B cell (primary cell): ENCODE results near the gene TCF12. TPM values are rescaled to one million over a fixed set of nuclear protein-coding genes. Genes with fewer than 3 reads are reported as not detected.

Experiments used
- ATAC-seq: fragments of 200-7000 bp; cut with Tn5 transposase; one replicate; pipeline ENCODE4 v1.10.0; 2021; ENCODE audit warnings: low read depth, mild to moderate bottlenecking, moderate number of reproducible peaks, moderate library complexity
- CTCF ChIA-PET: fragments of 350-600 bp; sonication (Branson Sonifier 250); formaldehyde crosslinking; loops from one replicate; lab custom pipeline; 2021; ENCODE audit warnings: antibody characterized with exemption, inconsistent platforms; lab: Charles Lee
- POLR2A ChIA-PET: fragments of 350-600 bp; sonication (Branson Sonifier 250); formaldehyde crosslinking; loops from one replicate; lab custom pipeline; 2021; ENCODE audit warnings: antibody characterized with exemption; lab: Charles Lee
- DNase-seq: peaks from one replicate; pipeline ENCODE4 v3.0.0; 2013
- H2AFZ ChIP-seq: 2 replicates; pipeline ENCODE4 v1.6.1; 2012; ENCODE audit warnings: mild to moderate bottlenecking, low read depth, low read length; ENCODE audit not compliant: insufficient read depth, poor library complexity, severe bottlenecking
- H3K27ac ChIP-seq, 2 donors: 1 replicate in 1 of 2; 2 replicates in 1 of 2; pipeline ENCODE4 v1.5.1; 2012 to 2013; ENCODE audit warnings: low read length in 2 of 2, mild to moderate bottlenecking in 2 of 2, moderate library complexity in 1 of 2
- H3K27me3 ChIP-seq, 4 experiments: fragments of 200-600 bp in 1 of 4; sonication (generic) in 1 of 4; replicated peaks in 1 of 4; 1 replicate in 2 of 4; 2 replicates in 2 of 4; pipeline versions ENCODE4 v1.6.1 to v1.7.0; 2013 to 2016; ENCODE audit warnings: low read length in 3 of 4, mild to moderate bottlenecking in 2 of 4, mixed read lengths in 1 of 4, moderate library complexity in 1 of 4; ENCODE audit not compliant: insufficient read depth in 4 of 4, control insufficient read depth in 3 of 4; ENCODE audit errors: control extremely low read depth in 1 of 4
- H3K36me3 ChIP-seq, 2 experiments: replicated peaks in 1 of 2; 1 replicate in 1 of 2; 2 replicates in 1 of 2; pipeline versions ENCODE4 v1.6.1 to v1.7.1; 2013; ENCODE audit warnings: low read length in 1 of 2; ENCODE audit not compliant: insufficient read depth in 2 of 2, control insufficient read depth in 1 of 2; ENCODE audit errors: control extremely low read depth in 1 of 2, extremely low read depth in 1 of 2
- H3K4me1 ChIP-seq, 2 donors: fragments of 200-600 bp in 1 of 2; sonication (generic) in 1 of 2; 1 replicate in 1 of 2; 2 replicates in 1 of 2; pipeline versions ENCODE4 v1.5.1 to v1.6.1; 2013 to 2017; ENCODE audit warnings: low read length in 2 of 2; ENCODE audit not compliant: control insufficient read depth in 2 of 2, insufficient read depth in 2 of 2
- H3K4me2 ChIP-seq: replicated peaks from 2 replicates; pipeline ENCODE3; 2012; ENCODE audit warnings: mild to moderate bottlenecking, low read depth, low read length; ENCODE audit not compliant: poor library complexity, severe bottlenecking
- H3K4me3 ChIP-seq, 5 experiments: fragments of 200-600 bp in 1 of 5; sonication (generic) in 1 of 5; 1 replicate in 3 of 5; 2 replicates in 2 of 5; pipeline versions ENCODE4 v1.5.1 to v1.7.0; 2011 to 2016; ENCODE audit warnings: low read length in 4 of 5, mild to moderate bottlenecking in 4 of 5, low read depth in 2 of 5, control low read depth in 1 of 5, moderate library complexity in 1 of 5; ENCODE audit not compliant: insufficient read depth in 1 of 5; ENCODE audit errors: control extremely low read depth in 1 of 5, extremely low read depth in 1 of 5
- H3K79me2 ChIP-seq: fragments of 200-600 bp; sonication (generic); one replicate; pipeline ENCODE4 v1.6.0; 2016; ENCODE audit warnings: low read length; ENCODE audit not compliant: control insufficient read depth, insufficient read depth
- H3K9ac ChIP-seq: fragments of 200-600 bp; sonication (generic); 2 replicates; pipeline ENCODE4 v1.6.1; 2017; ENCODE audit warnings: mild to moderate bottlenecking, low read length, moderate library complexity
- H3K9me3 ChIP-seq, 3 donors: one replicate each; pipeline versions ENCODE4 v1.6.1 to v1.7.1; 2013; ENCODE audit warnings: low read length in 2 of 3; ENCODE audit not compliant: control insufficient read depth in 2 of 3, insufficient read depth in 1 of 3; ENCODE audit errors: control extremely low read depth in 1 of 3
- H4K20me1 ChIP-seq: 2 replicates; pipeline ENCODE4 v1.6.0; 2012; ENCODE audit warnings: mild to moderate bottlenecking, low read length; ENCODE audit not compliant: insufficient read depth, control insufficient read depth, poor library complexity, severe bottlenecking
- H3K27ac Mint-ChIP-seq: one replicate; pipeline ENCODE4 v1.8.0; 2021; ENCODE audit warnings: mixed read lengths
- H3K27me3 Mint-ChIP-seq: one replicate; pipeline ENCODE4 v1.8.0; 2021; ENCODE audit warnings: mixed read lengths
- H3K4me1 Mint-ChIP-seq: one replicate; pipeline ENCODE4 v1.8.0; 2021; ENCODE audit warnings: mixed read lengths
- H3K4me3 Mint-ChIP-seq: one replicate; pipeline ENCODE4 v1.8.0; 2021; ENCODE audit warnings: mixed read lengths
- H3K9me3 Mint-ChIP-seq: one replicate; pipeline ENCODE4 v1.8.0; 2022; ENCODE audit warnings: mixed read lengths; ENCODE audit not compliant: insufficient read depth
- CTCF ChIP-seq: fragments of 200-600 bp; IDR thresholded peaks from one replicate; pipeline ENCODE4 v1.8.0; 2022; ENCODE audit warnings: antibody characterized with exemption, mild to moderate bottlenecking
- EZH2 ChIP-seq: IDR thresholded peaks from 2 replicates; pipeline ENCODE4 v1.6.1; 2012; ENCODE audit warnings: borderline replicate concordance, low read depth, mild to moderate bottlenecking, moderate library complexity, low read length; ENCODE audit not compliant: insufficient read depth, poor library complexity, severe bottlenecking
- WGBS: methylation state at CpG from one replicate; pipeline ENCODE4 v1.1.5; 2013; ENCODE audit warnings: missing lambda C conversion rate; ENCODE audit not compliant: insufficient coverage; 5-methylcytosine and 5-hydroxymethylcytosine counted together
- intact Hi-C: fragments of 100-400 bp; cut with micrococcal nuclease; formaldehyde crosslinking; loops from one replicate; pipeline ENCODE4 v1.10.0; 2022
- polyA plus RNA-seq: library from polyadenylated mRNA; depleted of rRNA; stranded (reverse); fragments of >200 nt; gene quantifications from 2 replicates; pipeline ENCODE4 v1.2.3, GENCODE V29; 2012
- total RNA-seq, 2 donors: library from RNA; stranded (reverse); fragments of 120-200 nt in 1 of 2; gene quantifications; 1 replicate in 1 of 2; 2 replicates in 1 of 2; pipeline versions ENCODE4 v1.2.3 to v1.2.4, GENCODE V29; 2013 to 2022

The TCF12 gene
- total and polyA plus RNA-seq, 2 donors (not counting 1 experiment from before 2014, with no cell fraction given): 27.1 to 131 TPM

GRCh38 chr15:57326196-57326595 lies 407.8 kb downstream of the TCF12 start:
- Histone ChIP-seq H3K36me3 (no peaks in the 10 kb centered on the region), H3K9ac (no peak overlapping the region), H3K27me3 (no peaks in the 10 kb centered on the region), H2AFZ (no peak overlapping the region), H3K27ac (no peak overlapping the region), H4K20me1 (no peaks in the 10 kb centered on the region), H3K79me2 (peaks cover 5% of the 10 kb centered on the region), H3K4me2 (no peak overlapping the region), H3K4me3 (no peak overlapping the region), H3K9me3 (no peaks in the 10 kb centered on the region), H3K4me1 (peaks cover 4% of the 10 kb centered on the region in 2 donors)
- no peak for DNase-seq
- Mint-ChIP-seq H3K27ac (no peak overlapping the region), H3K4me1 (peaks cover 8% of the 10 kb centered on the region), H3K9me3 (no peaks in the 10 kb centered on the region), H3K4me3 (no peak overlapping the region), H3K27me3 (peaks cover 5% of the 10 kb centered on the region)
- intact Hi-C loops: no loop called here
- 90% methylated on average over 23 of the region's 23 CpGs for WGBS
- ChIA-PET CTCF (interaction anchor here (1.2 kb wide), 1 partner anchor 835 kb away, joined by 3 read pairs; no protein-coding TSS in a partner anchor), POLR2A (no interaction called here)
- no peak for ATAC-seq
- TF ChIP-seq CTCF (no peak), EZH2 (no peak)

GRCh38 chr15:57327985-57328471 lies 409.6 kb downstream of the TCF12 start:
- H2AFZ ChIP-seq: no peak overlapping the region
- TF ChIP-seq EZH2 (no peak), CTCF (no peak)
- no peaks in the 10 kb centered on the region for H3K27me3 ChIP-seq
- H3K4me3 Mint-ChIP-seq: no peak overlapping the region
- no peaks in the 10 kb centered on the region for H3K36me3 ChIP-seq
- no peak for ATAC-seq
- peaks cover 8% of the 10 kb centered on the region for H3K4me1 Mint-ChIP-seq
- no peaks in the 10 kb centered on the region for H3K9me3 ChIP-seq
- peaks cover 3 to 4% of the 10 kb centered on the region in 2 donors for H3K4me1 ChIP-seq
- H3K27ac Mint-ChIP-seq: no peak overlapping the region
- intact Hi-C loops: no loop called here
- no peaks in the 10 kb centered on the region for H4K20me1 ChIP-seq
- ChIA-PET POLR2A (no interaction called here), CTCF (interaction anchor here (1.1 to 2.1 kb wide), 3 partner anchors 10 to 181 kb away, joined by 3 to 7 read pairs (median 5); no protein-coding TSS in a partner anchor)
- H3K9me3 Mint-ChIP-seq: no peaks in the 10 kb centered on the region
- H3K9ac ChIP-seq: no peak overlapping the region
- H3K27me3 Mint-ChIP-seq: peaks cover 9% of the 10 kb centered on the region
- WGBS: 94% methylated on average over 7 of the region's 11 CpGs
- no peak for DNase-seq
- no peak overlapping the region for H3K4me2 ChIP-seq
- H3K27ac ChIP-seq: no peak overlapping the region
- H3K4me3 ChIP-seq: no peak overlapping the region
- H3K79me2 ChIP-seq: no peaks in the 10 kb centered on the region
